ELR (cell line): ENCODE measurements around the gene SLTM.
"Not testable (repeated sequence)": the region's sequence is repeated elsewhere in the genome, so short reads cannot be mapped to it uniquely, and the experiment has no call there.

Experiments used
- DNase-seq: peaks from one replicate; pipeline ENCODE4 v3.0.0-alpha.2; 2015; ENCODE audit warnings: low read depth

The SLTM gene

GRCh38 chr15:58926823-58927222 is 6.7 kb downstream of the SLTM start:
- no peak for DNase-seq

- DNase-seq = no peak
These were observed 9.2 kb downstream of the SLTM start for GRCh38 chr15:58924327-58924726.

GRCh38 chr15:58923696-58924300 is 9.7 kb downstream of the SLTM start:
- DNase-seq = no peak

- DNase-seq = no peak
These were observed 10.2 kb downstream of the SLTM start for GRCh38 chr15:58923284-58923683.

- DNase-seq = no peak
These were observed 12.2 kb downstream of the SLTM start for GRCh38 chr15:58921267-58921790.

- not testable (repeated sequence) for DNase-seq
These were observed 13.0 kb downstream of the SLTM start for GRCh38 chr15:58920447-58920846.

- DNase-seq = no peak
These were observed 14.2 kb downstream of the SLTM start for GRCh38 chr15:58919232-58919631.

GRCh38 chr15:58918239-58918638 is 15.2 kb downstream of the SLTM start:
- DNase-seq = peak; percentile 67

- not testable (repeated sequence) for DNase-seq
These were observed 15.8 kb downstream of the SLTM start for GRCh38 chr15:58917613-58918129.

- no peak for DNase-seq
These were observed 16.5 kb downstream of the SLTM start for GRCh38 chr15:58916962-58917361.

- no peak for DNase-seq
These were observed 23.0 kb downstream of the SLTM start for GRCh38 chr15:58910456-58910855.

GRCh38 chr15:58909616-58910015 is 23.9 kb downstream of the SLTM start:
- DNase-seq = no peak

GRCh38 chr15:58908550-58909309 is 24.7 kb downstream of the SLTM start:
- no peak for DNase-seq

GRCh38 chr15:58900631-58901030 is 32.8 kb downstream of the SLTM start:
- no peak for DNase-seq

GRCh38 chr15:58898150-58898680 is 35.3 kb downstream of the SLTM start:
- DNase-seq = no peak

GRCh38 chr15:58889363-58889762 is 44.1 kb downstream of the SLTM start:
- DNase-seq = no peak

- DNase-seq = no peak
These were observed 46.6 kb downstream of the SLTM start for GRCh38 chr15:58886921-58887320.

- DNase-seq = not testable (repeated sequence)
These were observed 49.6 kb downstream of the SLTM start for GRCh38 chr15:58883926-58884325.

GRCh38 chr15:58882243-58882642 is 51.2 kb downstream of the SLTM start:
- no peak for DNase-seq

- DNase-seq = no peak
These were observed 53.2 kb downstream of the SLTM start for GRCh38 chr15:58880320-58880719.

GRCh38 chr15:58877999-58878825 is 55.3 kb downstream of the SLTM start:
- no peak for DNase-seq
